NCI-H524 treated with DMSO at 0.1 percent for 48 hours (cell line): ENCODE data around the gene RRBP1.
"Not testable (repeated sequence)": the region's sequence is repeated elsewhere in the genome, so short reads cannot be mapped to it uniquely, and the experiment has no call there.

Experiments
- DNase-seq: peaks from one replicate; lab custom pipeline; 2025; lab: John Stamatoyannopoulos, UW

The RRBP1 gene

GRCh38 chr20:17662333-17663039 lies 19.6 kb downstream of the RRBP1 start:
- DNase-seq = no peak

DNA sequence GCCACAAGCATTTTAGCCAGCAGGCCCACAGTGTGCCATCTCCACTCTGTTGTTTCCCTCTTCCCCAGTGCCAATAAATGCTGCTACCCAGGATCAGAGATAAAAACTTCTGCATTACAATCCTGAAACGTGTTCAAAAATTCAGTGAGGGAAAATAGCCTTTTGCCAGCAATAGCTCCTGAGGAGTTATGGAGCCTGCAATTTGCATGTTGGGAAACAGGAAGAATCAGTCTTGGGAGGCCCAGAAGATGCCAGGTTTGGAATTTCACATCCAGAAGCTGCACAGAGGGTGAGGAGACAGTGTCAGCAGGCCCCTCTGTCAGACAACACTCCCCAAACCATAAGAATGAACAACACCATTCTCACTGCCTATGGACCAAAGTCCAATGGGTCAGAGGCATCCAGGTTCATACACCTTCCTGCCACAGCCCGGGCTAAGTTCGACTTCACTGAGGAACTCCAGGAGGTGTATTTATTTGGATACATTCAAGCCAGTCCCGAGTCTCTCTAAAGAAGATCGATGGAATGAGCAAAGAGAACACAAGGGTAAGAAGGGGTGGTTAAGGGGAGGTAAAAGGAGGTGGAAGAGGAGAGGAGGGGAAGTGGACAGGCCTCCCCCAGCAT lies 20.8 kb downstream of the RRBP1 start:
- DNase-seq = no peak

GRCh38 chr20:17660667-17661066 lies 21.4 kb downstream of the RRBP1 start:
- DNase-seq = no peak

DNA sequence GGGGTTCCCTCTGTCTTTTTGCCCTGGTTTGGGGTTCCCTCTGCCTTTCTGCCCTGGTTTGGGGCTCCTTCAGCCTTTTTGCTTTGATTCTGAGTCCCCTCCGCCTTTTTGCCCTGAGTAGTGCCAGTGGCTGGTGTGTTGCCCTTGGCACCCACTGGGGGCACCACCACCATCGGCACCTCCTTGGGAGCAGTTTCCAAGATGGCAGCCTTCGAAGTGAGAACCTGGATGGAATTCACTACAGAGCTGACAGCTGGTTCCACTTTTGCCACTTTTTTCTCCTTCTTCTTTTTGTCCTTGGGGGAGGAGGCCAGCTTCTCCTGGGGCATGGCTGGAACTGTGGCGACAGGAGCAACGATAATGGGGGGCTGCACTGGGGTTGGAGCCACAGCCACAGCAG lies 22.2 kb downstream of the RRBP1 start:
- no peak for DNase-seq

GRCh38 chr20:17659344-17659743 lies 22.7 kb downstream of the RRBP1 start:
- DNase-seq = not testable (repeated sequence)

- DNase-seq = no peak
Measured at GRCh38 chr20:17658648-17658993, 23.4 kb downstream of the RRBP1 start.

DNA sequence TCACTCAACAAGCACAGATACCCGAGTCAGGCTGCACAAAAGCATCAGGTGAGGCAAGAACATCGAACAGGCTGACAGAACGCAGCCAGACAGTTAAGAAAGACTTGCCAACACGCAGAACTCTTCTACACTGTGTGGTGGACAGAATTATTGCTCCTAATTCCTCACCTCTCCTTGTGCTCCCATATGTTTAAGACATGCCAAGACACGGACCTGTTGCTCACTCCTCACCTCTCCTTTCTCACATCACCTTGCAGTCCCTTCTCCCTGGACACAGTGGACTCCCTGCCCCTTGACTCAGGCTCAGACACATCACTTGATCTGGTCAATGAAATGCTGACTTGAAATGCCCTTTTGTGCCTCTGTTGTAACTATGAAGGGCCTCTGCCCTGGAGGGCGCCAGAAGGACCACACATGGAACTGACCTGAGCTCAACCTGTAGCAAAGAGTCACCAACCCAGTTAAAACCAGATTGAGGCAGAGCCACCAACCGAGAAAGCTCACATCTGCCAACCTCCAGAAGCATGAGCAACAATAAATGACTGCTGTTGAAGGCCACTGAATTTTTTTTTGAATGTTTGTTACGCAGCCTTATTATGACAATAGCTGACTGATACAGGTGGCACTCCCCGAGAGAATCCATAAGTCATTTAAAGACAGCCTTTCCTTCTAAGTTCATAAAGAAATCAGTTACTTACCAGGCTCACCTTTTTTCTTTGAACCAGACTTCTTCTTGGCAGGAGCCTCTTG lies 24.0 kb downstream of the RRBP1 start:
- DNase-seq = no peak

GRCh38 chr20:17657079-17657825 lies 24.8 kb downstream of the RRBP1 start:
- no peak for DNase-seq

GRCh38 chr20:17655865-17656479 lies 26.1 kb downstream of the RRBP1 start:
- DNase-seq = no peak

GRCh38 chr20:17655286-17655651 lies 26.8 kb downstream of the RRBP1 start:
- no peak for DNase-seq

DNA sequence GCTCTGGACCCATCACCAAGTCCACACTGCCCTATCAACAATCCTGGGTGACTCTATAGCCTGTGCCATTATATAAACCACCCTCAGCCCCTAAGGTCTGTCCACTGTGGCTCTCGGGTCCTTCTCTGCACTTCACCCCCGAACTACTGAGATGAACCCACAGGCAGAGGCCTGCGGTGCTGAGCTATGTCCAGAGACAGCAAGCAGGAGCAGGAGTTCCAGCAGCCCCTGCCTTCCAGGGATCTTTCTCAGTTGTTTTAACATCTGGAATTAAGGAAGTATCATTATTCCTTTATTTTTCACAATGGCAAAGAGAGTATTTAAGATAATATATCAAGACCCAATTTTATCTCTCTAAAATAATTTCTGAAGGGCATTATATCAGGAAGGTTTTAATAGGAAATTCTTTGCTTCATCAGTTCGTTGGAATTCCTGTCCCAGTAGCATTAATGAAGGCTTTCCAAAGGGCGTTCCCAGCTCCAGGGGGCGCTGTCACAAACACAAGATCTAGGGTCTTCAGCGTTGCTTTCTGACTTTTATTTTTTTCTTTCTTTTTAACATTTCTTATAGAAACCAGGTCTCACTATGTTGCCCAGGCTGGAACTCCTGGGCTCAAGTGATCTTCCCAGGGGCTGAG lies 27.3 kb downstream of the RRBP1 start:
- no peak for DNase-seq

DNA sequence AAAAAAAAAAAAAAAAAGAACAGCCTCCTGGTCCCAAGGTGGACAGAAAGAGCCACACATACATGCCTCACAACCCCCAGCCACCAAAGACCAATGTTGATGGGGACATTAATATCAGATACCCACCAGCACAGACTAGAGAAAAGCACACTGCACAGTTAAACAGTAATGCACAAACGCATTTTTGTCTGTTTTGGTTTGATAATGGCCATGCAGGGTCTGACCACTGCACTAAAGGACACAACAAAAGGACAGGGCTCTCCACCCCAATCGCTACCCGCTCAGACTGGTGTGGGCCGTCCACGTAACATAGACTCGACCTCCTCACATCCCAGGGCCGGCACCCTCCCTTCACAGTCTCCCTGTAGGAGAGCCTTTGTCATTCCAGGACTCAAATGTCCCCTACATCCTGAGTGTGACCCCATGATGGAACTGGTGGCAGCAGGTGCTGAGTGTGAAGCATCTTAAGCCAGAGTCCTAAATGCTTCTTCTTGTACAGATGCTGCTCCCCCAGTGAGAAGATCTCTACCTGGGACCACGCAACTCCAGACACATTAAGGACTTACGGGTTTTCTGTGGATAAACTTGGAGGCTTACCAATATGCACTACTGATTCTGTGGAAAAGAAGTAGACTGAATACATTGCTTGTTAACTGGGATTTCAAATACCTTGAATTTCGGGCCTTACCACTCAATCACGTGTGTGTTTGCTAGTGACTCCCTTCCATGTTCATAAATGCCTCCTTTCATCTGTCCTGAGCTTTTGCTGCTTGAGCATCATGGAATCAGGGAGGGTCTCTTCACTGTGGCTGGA lies 28.0 kb downstream of the RRBP1 start:
- no peak for DNase-seq

GRCh38 chr20:17652411-17652810 lies 29.6 kb downstream of the RRBP1 start:
- no peak for DNase-seq

DNA sequence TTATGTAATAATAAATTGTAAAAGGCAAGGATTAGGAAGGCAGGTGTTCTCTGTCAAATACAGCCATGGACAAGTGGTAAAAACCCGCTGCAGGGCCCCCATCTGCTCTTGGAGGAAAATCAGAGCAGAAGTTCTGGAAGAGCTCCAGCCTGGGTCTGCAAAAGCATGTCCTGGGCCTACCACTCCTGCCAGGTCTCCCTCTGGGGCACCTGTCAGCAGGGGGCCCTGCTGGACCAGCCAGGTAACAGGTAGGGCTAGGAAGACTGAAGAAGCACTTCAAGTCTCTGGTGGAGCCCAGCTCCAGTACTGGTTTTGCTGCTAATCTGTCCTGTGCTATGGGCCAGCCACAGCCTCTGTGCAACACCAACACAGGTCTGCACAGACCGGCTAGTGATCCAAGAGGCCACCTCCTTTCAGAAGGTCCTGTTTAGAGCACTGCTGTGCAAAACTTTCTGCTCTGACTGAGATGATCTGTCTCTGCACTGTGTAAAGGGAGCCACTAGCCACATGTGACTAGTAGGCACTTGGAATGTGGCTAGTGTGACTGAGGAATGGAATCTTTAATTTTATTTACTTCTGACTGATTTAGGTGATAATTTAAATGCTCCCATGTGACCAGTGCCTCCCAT lies 30.2 kb downstream of the RRBP1 start:
- no peak for DNase-seq

GRCh38 chr20:17651129-17651759 lies 30.8 kb downstream of the RRBP1 start:
- no peak for DNase-seq

DNA sequence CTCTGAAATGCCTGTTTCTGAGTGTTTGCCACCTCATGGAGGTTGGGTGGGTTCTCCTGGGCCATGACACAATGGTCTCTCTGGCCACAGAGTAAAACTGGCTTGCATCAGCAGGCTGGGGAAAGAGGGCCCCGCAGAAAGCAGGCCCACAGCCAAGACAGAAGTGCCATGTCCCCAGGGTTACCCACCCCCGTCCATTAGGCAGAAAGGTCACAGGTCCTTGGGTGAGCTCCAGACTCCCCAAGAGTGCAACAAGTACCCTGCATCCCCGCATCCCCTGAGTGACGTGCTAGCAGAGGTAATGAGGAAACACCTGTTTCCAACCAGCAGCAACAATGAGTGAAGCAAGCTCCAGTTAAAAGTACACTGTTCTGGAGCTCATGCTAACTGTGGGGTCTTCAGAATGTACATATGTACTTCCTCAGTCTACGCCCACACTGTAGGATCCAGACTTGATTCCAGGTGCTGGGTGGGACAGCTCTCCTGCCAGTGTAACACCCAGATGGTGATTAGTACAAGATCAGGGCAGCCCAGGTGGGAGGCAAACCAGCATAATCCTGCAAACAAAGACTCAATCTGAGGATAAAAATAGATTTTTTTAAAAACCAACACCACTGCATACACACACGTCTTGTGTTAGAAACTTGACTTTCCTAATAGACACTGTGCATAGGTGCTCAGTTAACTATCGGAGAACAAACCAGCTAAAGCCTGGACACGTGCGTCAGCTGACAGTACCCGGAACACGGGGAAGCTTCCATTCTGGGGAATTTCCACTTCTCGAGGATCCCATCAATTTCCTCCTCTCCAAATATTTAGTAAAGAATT lies 31.5 kb downstream of the RRBP1 start:
- DNase-seq = no peak

DNA sequence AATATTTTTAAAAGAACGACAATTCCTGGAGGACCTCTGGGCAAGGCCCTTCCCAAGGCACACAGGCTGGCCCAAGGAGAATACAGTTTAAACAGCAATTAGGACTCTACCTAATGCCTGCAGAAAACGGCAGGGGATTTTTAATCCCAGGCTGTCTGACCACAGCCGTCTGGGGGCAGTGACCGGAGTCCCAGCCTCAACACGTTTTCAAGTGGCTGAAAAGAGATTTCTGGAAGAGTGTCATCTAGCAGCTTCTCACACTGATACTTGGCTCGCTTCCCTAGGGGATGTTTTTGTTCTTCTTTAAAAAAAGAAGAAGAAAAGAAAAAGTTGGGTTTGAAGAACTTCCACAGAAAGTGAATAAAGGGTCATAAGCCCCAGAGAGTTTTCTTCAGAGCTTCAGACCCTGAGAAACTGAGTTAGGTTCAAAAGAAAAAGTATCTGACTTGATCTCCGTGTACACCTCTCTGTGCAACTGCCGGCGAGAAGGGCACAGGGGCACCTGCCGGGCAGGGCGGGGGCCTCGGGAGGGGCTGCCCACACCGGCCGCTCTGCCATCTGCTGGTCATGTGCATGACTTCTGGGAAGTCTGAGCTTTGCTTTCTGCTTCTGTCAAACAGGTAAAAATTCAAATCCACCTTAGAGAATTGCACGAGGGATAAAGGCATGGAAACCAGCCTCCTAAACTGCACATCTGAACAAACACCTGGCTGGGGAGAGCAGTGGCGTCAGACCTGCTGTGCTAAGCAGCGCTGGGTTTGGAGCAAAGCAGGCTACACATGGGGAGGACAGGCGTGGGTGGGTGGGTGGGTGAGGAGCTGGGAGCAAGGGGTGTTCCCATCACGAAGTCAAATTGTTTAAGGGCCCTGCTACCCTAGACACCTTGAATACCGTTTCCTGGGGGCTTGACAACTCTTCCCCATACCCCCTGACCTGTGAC lies 33.0 kb downstream of the RRBP1 start:
- DNase-seq = no peak

GRCh38 chr20:17648315-17648646 lies 33.8 kb downstream of the RRBP1 start:
- no peak for DNase-seq
